AG04449 (cell line): ENCODE measurements around the gene KCP.
"Not testable (repeated sequence)": the region's sequence is repeated elsewhere in the genome, so short reads cannot be mapped to it uniquely, and the experiment has no call there.

Experiments used
- CTCF ChIA-PET: fragments of 350-600 bp; formaldehyde crosslinking; extraction: SDS; loops from one replicate; lab custom pipeline; 2021; ENCODE audit warnings: antibody characterized with exemption; lab: Yijun Ruan, JAX
- POLR2A ChIA-PET: fragments of 400-600, 350-600 bp; formaldehyde crosslinking; extraction: SDS; loops from one replicate; lab custom pipeline; 2020; ENCODE audit warnings: antibody characterized with exemption, inconsistent platforms; lab: Yijun Ruan, JAX
- DNase-seq: peaks from one replicate; pipeline ENCODE4 v3.0.0-alpha.2; 2010; ENCODE audit warnings: low read depth, low spot score
- H3K4me3 ChIP-seq: 2 replicates; pipeline ENCODE4 v1.5.1; 2011; ENCODE audit warnings: low read depth, mild to moderate bottlenecking, control low read depth, low read length
- TF ChIP-seq, protein P1 (sequence below): IDR thresholded peaks from one replicate; pipeline ENCODE4 v1.5.1; 2011; ENCODE audit warnings: mild to moderate bottlenecking, moderate library complexity, low read length, control low read depth, inconsistent platforms; ENCODE audit not compliant: insufficient read depth; ENCODE audit errors: missing control alignments

The KCP gene

DNA sequence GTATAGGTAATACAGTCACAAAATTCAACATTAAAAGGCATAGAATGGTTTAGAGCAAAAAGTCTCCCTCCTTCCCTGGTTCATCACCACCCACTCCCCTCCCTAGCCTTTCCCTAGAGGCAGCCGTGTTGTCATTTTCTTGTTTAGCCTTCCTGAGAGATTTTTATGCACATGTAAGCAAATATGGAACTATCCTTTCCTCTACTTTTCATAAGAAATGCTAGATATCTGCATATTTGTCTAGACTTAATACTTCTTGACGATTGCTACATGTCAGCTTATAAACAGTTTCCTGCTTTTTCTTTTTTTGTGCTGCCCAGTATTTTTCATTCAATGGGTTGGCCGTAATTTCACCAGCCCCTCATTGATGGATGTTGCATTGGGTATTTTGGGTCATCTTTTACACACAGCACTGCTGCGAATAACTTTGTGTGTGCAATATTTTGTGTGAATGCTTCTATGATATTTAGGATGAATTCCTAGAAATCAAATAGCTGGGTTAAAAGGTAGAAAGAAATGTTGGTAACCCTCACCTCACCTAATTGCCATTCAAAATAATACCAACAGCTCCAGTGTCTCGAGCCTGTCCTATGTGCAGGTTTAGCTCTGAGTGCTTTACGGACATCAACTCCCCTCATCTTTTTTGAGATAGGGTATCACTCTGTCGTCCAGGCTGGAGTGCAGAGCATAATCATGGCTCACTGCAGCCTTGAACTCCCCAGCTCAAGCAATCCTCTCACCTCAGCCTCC, 34.2 kb upstream of the KCP start:
- TF ChIP-seq, protein P1, sequence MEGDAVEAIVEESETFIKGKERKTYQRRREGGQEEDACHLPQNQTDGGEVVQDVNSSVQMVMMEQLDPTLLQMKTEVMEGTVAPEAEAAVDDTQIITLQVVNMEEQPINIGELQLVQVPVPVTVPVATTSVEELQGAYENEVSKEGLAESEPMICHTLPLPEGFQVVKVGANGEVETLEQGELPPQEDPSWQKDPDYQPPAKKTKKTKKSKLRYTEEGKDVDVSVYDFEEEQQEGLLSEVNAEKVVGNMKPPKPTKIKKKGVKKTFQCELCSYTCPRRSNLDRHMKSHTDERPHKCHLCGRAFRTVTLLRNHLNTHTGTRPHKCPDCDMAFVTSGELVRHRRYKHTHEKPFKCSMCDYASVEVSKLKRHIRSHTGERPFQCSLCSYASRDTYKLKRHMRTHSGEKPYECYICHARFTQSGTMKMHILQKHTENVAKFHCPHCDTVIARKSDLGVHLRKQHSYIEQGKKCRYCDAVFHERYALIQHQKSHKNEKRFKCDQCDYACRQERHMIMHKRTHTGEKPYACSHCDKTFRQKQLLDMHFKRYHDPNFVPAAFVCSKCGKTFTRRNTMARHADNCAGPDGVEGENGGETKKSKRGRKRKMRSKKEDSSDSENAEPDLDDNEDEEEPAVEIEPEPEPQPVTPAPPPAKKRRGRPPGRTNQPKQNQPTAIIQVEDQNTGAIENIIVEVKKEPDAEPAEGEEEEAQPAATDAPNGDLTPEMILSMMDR: no peak
- DNase-seq: no peak
- ChIA-PET CTCF (interaction anchor here (1.0 kb wide), 1 partner anchor 11 kb away, joined by 3 read pairs; no protein-coding TSS in a partner anchor), POLR2A (no interaction called here)
- no peak overlapping the region for H3K4me3 ChIP-seq

DNA sequence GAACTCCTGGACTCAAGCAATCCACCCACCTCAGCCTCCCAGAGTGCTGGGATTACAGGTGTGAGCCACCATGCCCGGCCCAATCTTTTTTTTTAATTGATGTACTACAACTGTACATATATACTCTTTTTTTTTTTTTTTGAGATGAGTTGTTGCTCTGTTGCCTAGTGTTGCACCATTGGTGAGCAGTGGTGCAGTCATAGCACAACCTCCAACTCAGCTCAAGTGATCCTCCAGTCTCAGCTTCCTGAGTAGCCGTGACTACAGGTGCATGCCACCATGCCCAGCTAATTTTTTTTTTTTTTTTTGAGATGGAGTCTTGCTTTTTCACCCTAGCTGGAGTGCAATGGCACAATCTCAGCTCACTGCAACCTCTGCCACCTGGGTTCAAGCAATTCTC, 32.7 kb upstream of the KCP start:
- CTCF ChIA-PET, DNase-seq, H3K4me3 ChIP-seq: not testable (repeated sequence)
- POLR2A ChIA-PET: interaction anchor here (0.6 kb wide), 1 partner anchor 34 kb away, joined by 6 read pairs; no protein-coding TSS in a partner anchor

DNA sequence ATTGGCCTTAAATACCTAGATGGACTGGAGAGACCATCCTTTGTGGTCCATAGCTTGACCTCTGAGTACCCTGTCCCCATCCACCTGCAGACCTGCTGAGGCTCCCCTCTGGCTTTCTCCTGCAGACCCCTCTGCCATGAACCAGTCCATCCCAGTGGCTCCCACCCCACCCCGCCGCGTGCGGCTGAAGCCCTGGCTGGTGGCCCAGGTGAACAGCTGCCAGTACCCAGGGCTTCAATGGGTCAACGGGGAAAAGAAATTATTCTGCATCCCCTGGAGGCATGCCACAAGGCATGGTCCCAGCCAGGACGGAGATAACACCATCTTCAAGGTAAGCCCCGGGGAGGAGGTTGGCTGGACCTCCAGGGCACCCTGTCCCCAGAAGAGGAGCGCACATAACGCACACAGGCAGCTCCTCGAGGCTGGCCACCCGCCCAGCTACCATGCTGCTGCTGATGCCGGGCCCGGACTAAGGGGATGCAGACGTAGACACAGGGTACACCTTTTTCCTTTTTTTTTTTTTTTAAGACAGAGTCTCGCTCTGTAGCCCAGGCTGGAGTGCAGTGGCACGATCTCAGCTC, 31.5 kb upstream of the KCP start:
- ChIA-PET POLR2A (no interaction called here), CTCF (interaction anchor here (0.6 kb wide), 1 partner anchor 11 kb away, joined by 3 read pairs; no protein-coding TSS in a partner anchor)
- no peak overlapping the region for H3K4me3 ChIP-seq
- DNase-seq: no peak
- TF ChIP-seq, protein P1: no peak

DNA sequence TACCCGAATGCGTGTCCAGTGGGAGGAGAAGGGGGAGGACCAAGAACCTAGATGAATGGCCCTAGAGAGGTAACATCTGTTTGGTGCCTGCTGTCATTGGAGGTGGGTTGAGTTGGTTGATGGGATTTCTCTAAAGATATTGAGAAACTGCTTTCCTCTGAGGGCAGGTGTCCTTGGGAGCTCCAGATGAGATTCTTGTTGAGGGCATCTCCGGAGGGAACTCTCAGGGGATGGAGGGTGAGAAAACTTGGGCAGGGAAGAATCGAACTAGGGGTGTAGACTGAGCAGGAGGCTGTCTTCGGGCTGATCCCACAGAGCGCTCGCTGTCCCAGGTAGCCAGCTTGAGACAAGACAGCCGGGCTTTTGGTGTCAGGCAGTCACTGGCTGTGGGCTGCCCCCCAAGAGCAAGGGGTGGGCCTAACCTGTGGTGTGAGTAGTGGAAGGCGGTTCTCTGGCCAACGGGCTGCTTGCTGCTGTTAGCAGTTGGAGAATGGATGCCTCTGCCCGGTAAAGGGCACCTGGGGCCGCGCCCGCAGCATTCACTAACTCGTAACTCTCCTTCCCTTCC, 30.9 kb upstream of the KCP start:
- POLR2A ChIA-PET: no interaction called here
- no peak for DNase-seq
- TF ChIP-seq, protein P1: no peak
- no peak overlapping the region for H3K4me3 ChIP-seq
- CTCF ChIA-PET: interaction anchor here (0.6 kb wide), 1 partner anchor 12 kb away, joined by 3 read pairs; no protein-coding TSS in a partner anchor

DNA sequence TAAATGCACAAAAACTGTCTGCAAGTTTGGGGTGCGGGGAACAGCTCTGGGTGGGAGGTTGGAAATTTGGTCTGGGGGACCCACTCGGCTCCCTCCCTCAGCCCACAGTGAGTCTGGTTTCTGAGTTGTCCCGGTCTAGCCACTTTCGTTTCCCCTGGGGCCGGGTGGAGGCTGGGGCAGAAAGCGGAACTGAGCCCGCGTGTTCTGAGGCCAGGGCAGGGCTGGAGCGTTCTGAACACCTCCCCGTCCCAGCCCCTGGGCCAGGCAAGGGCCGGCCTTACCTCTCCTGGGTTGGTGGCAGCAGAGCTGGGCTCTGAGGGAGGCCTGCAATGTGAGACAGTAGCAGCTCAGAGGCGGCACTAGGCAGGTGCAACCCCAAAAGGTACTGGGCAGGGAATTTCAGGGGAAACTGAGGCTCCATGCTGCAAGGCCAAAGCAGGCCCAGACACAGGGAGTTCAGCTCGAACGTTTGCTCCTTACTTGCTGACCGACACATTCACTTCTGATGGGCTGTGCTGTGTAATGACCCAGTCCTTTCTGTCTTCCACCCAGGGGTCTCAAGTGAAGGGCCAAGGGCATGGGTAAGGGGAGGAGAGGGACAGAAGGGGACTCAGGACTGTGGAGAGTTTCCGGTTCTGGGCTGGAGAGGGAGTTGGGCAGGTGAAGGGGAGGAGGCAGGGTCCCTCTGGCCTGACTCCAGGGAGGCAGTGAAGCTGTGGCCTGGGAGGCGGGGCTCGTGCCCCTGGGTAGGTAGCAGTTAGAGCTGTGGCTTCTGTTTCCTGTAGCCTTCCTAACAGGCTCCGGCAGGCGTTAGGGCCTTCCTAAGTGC, 30.2 kb upstream of the KCP start:
- H3K4me3 ChIP-seq: no peak overlapping the region
- no peak for DNase-seq
- ChIA-PET CTCF (interaction anchor here (1.6 kb wide), 1 partner anchor 9 kb away, joined by 3 read pairs; no protein-coding TSS in a partner anchor), POLR2A (no interaction called here)
- TF ChIP-seq, protein P1: no peak

DNA sequence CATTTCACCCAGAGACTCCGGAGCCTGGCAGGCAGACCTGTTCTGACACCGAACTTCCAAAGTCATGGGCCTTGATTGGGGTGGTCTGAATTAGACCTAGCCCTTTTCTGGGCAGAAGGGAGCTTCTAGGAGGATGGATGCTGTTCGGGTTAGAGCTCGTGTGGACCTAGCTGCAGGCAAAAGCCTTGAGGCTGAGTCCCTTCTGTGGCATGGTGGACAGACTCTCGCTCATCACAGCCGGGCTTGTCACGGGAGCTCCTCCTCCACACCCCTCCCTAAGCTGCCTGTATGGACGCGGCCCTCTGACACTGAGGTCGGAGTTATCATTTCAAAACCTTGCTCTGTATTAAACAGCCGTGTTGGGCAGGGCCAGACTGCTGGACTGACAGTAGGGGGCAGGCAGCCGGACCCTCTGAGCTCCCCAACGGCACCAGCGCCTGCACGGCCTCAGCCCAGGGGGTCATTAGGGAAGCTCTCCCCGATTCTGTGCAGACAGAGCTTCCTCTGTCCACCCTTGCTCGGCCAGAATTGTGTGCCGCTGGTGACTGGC, 29.4 kb upstream of the KCP start:
- ChIA-PET CTCF (interaction anchor here (1.3 to 1.6 kb wide), 3 partner anchors 10 to 152 kb away, joined by 3 read pairs; no protein-coding TSS in a partner anchor), POLR2A (no interaction called here)
- H3K4me3 ChIP-seq: no peak overlapping the region
- no peak for DNase-seq
- TF ChIP-seq, protein P1: no peak
